Uterus (tissue), 4 donors: ENCODE data around the gene GCNT1. TPM values are rescaled to one million over a fixed set of nuclear protein-coding genes. Genes with fewer than 3 reads are reported as not detected.

Experiments used
- DNase-seq, 2 donors: peaks; one replicate each; pipeline ENCODE4 v3.0.0-alpha.2; 2019 to 2020
- H3K27ac ChIP-seq, 2 donors: fragments of 200-600 bp; sonication (generic); 1 replicate in 1 of 2; 2 replicates in 1 of 2; pipeline ENCODE4 v1.5.1; 2016 to 2018
- H3K27me3 ChIP-seq, 2 donors: fragments of 200-600 bp; sonication (generic); one replicate each; pipeline ENCODE4 v1.5.1; 2018 to 2019; ENCODE audit warnings: control low read depth in 1 of 2
- H3K36me3 ChIP-seq, 2 donors: fragments of 200-600 bp; sonication (generic); one replicate each; pipeline ENCODE4 v1.5.1; 2019; ENCODE audit warnings: control low read depth in 1 of 2
- H3K4me1 ChIP-seq, 2 donors: fragments of 200-600 bp; sonication (generic); one replicate each; pipeline ENCODE4 v1.5.1; 2018 to 2019; ENCODE audit warnings: control low read depth in 1 of 2
- H3K4me3 ChIP-seq, 2 donors: fragments of 200-600 bp; sonication (generic); 1 replicate in 1 of 2; 2 replicates in 1 of 2; pipeline ENCODE4 v1.5.1; 2018 to 2019; ENCODE audit warnings: mild to moderate bottlenecking in 1 of 2
- H3K9me3 ChIP-seq, 2 donors: fragments of 200-600 bp; sonication (generic); one replicate each; pipeline ENCODE4 v1.5.1; 2019; ENCODE audit warnings: control low read depth in 1 of 2
- CTCF ChIP-seq, 4 experiments: fragments of 200-600 bp in 2 of 4; fragments of 450-650 bp in 2 of 4; sonication (generic) in 2 of 4; IDR thresholded peaks; one replicate each; pipeline ENCODE4 v1.5.1; 2016 to 2019; ENCODE audit warnings: antibody characterized with exemption in 4 of 4, mild to moderate bottlenecking in 2 of 4, moderate library complexity in 1 of 4
- POLR2A ChIP-seq, 2 donors: fragments of 450-650 bp; IDR thresholded peaks; one replicate each; pipeline ENCODE4 v1.6.1; 2016; ENCODE audit warnings: antibody characterized with exemption in 2 of 2, mild to moderate bottlenecking in 1 of 2, moderate library complexity in 1 of 2
- intact Hi-C: fragments of 100-400 bp; cut with DNase I; formaldehyde crosslinking; loops from one replicate; pipeline ENCODE4 v1.15.1; 2023; ENCODE audit warnings: low total_unique reads
- total RNA-seq, 4 donors: library from RNA; depleted of rRNA in 3 of 4; stranded (reverse); fragments of >200 nt in 3 of 4; gene quantifications; one replicate each; pipeline versions ENCODE4 v1.1.0 to v1.2.4, GENCODE V29; 2014 to 2023
- donor health status: DM: yes; HTN: yes; CAD: no.

GCNT1 gene
- total RNA-seq, 4 donors from 2014 or later, result 1.8 to 30.7 (median 8.9) TPM

GRCh38 chr9:76502746-76503145 lies 43.8 kb downstream of the GCNT1 start:
- H3K27ac ChIP-seq, result no peak overlapping the region
- TF ChIP-seq CTCF (IDR thresholded peaks at IDR 0.05) (no peak), POLR2A (IDR thresholded peaks at IDR 0.05) (no peak)
- no peaks in the 10 kb centered on the region for H3K4me1 ChIP-seq
- H3K4me3 ChIP-seq, result no peak overlapping the region
- H3K9me3 ChIP-seq, result no peaks in the 10 kb centered on the region
- intact Hi-C loops, result no loop called here
- no peaks in the 10 kb centered on the region for H3K27me3 ChIP-seq
- no peak for DNase-seq
- no peaks in the 10 kb centered on the region for H3K36me3 ChIP-seq

- no peak for DNase-seq
- Histone ChIP-seq H3K27me3 (no peaks in the 10 kb centered on the region), H3K27ac (no peak overlapping the region), H3K9me3 (no peaks in the 10 kb centered on the region), H3K4me3 (no peak overlapping the region), H3K4me1 (no peaks in the 10 kb centered on the region), H3K36me3 (no peaks in the 10 kb centered on the region)
- TF ChIP-seq POLR2A (IDR thresholded peaks at IDR 0.05), result no peak
- TF ChIP-seq CTCF (IDR thresholded peaks at IDR 0.05), result no peak
- intact Hi-C loops, result no loop called here
Measured at GRCh38 chr9:76510041-76510440, 51.1 kb downstream of the GCNT1 start.

GRCh38 chr9:76510446-76510845 lies 51.5 kb downstream of the GCNT1 start:
- no peaks in the 10 kb centered on the region for H3K27me3 ChIP-seq
- DNase-seq, result no peak
- no peak for TF ChIP-seq POLR2A (IDR thresholded peaks at IDR 0.05)
- no peak for TF ChIP-seq CTCF (IDR thresholded peaks at IDR 0.05)
- H3K4me1 ChIP-seq, result no peaks in the 10 kb centered on the region
- H3K36me3 ChIP-seq, result no peaks in the 10 kb centered on the region
- H3K27ac ChIP-seq, result no peak overlapping the region
- H3K9me3 ChIP-seq, result no peaks in the 10 kb centered on the region
- intact Hi-C loops, result no loop called here
- H3K4me3 ChIP-seq, result no peak overlapping the region

GRCh38 chr9:76512826-76513225 lies 53.8 kb downstream of the GCNT1 start:
- Histone ChIP-seq H3K27me3 (no peaks in the 10 kb centered on the region), H3K4me1 (no peaks in the 10 kb centered on the region), H3K27ac (no peak overlapping the region), H3K9me3 (no peaks in the 10 kb centered on the region), H3K4me3 (no peak overlapping the region), H3K36me3 (no peaks in the 10 kb centered on the region)
- DNase-seq, result no peak
- intact Hi-C loops, result no loop called here
- TF ChIP-seq POLR2A (IDR thresholded peaks at IDR 0.05) (no peak), CTCF (IDR thresholded peaks at IDR 0.05) (no peak)

GRCh38 chr9:76516350-76516749 lies 57.4 kb downstream of the GCNT1 start:
- TF ChIP-seq POLR2A (IDR thresholded peaks at IDR 0.05) (no peak), CTCF (IDR thresholded peaks at IDR 0.05) (no peak)
- intact Hi-C loops, result no loop called here
- Histone ChIP-seq H3K36me3 (no peaks in the 10 kb centered on the region), H3K27me3 (no peaks in the 10 kb centered on the region), H3K4me3 (no peak overlapping the region), H3K9me3 (no peaks in the 10 kb centered on the region), H3K4me1 (no peaks in the 10 kb centered on the region), H3K27ac (no peak overlapping the region)
- no peak for DNase-seq
